ENCODE data around the gene CNKSR1.

The CNKSR1 gene

GRCh38 chr1:26234644-26235370 is 57.5 kb downstream of the CNKSR1 start:
- no peak for DNase-seq

DNA sequence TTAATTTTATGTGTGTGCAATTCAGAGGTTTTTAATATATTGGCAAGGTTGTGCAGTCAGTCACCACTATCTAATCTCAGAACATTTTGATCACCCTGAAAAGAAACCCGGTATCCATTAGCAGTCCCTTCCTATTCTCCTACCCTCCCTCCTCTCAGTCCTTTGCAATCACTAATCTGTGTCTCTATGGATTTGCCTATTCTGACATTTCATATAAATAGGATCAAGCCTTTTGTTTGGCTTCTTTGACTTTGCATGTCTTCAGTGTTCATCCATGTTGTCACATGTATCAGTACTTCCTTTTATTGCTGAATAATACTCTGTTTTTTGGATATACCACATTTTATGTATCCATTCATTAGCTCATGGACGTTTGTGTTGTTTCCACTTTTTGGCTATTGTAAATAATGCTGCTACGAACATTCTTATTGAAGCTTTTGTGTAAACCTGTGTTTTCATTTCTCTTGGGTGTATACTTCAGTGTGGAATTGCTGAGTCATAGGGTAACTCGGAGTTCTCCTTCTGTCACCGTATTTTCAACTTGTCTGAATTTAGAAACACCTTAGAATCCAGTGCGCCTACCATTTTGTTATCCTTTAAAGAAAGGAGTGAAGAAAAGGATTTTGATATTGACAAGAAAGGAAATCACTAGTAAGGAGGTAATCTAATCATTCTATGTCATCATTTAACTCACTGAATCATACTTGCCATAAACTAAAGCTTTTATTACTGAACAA is 60.1 kb downstream of the CNKSR1 start:
- peak; percentile 30 for DNase-seq

Data from NCI-H510A treated with DMSO at 0.1 percent for 48 hours (cell line).